H1 (cell line): Measurements from ENCODE around the gene ADH4. TPM values are rescaled to one million over a fixed set of nuclear protein-coding genes. Genes with fewer than 3 reads are reported as not detected.

Experiments
- CTCF ChIA-PET: fragments of 300-600 bp; sonication (Branson Sonifier 250); formaldehyde crosslinking; loops from one replicate; lab custom pipeline; 2021; ENCODE audit not compliant: partially characterized antibody; lab: Charles Lee
- POLR2A ChIA-PET: fragments of 300-600 bp; sonication (Branson Sonifier 250); formaldehyde crosslinking; loops from one replicate; lab custom pipeline; 2021; ENCODE audit warnings: inconsistent platforms; ENCODE audit not compliant: partially characterized antibody; lab: Charles Lee
- DNase-seq, 2 experiments: peaks; one replicate each; pipeline versions ENCODE4 v3.0.0 to v3.0.0-alpha.2; 2010 to 2022; ENCODE audit warnings: low spot score in 2 of 2, low read depth in 1 of 2, mixed read lengths in 1 of 2
- FAIRE-seq: peaks from 2 replicates; lab custom pipeline; 2011; peaks lifted over from hg19 to GRCh38; lab: Jason Lieb, UNC
- H2AFZ ChIP-seq: 2 replicates; pipeline ENCODE4 v1.8.1; 2012; ENCODE audit warnings: low read length, inconsistent platforms
- H2AK5ac ChIP-seq: 2 replicates; pipeline ENCODE4 v1.6.1; 2013; ENCODE audit warnings: low read depth, low read length
- H2BK120ac ChIP-seq: replicated peaks from 2 replicates; pipeline ENCODE3; 2013; ENCODE audit warnings: low read depth, low read length, inconsistent platforms
- H2BK12ac ChIP-seq: 2 replicates; pipeline ENCODE4 v1.6.1; 2013; ENCODE audit warnings: low read depth, low read length
- H2BK15ac ChIP-seq: 2 replicates; pipeline ENCODE4 v1.6.1; 2013; ENCODE audit warnings: low read length
- H2BK20ac ChIP-seq: 2 replicates; pipeline ENCODE4 v1.6.1; 2013; ENCODE audit warnings: low read length
- H2BK5ac ChIP-seq: 2 replicates; pipeline ENCODE4 v1.6.1; 2013; ENCODE audit warnings: low read depth, low read length
- H3K14ac ChIP-seq: 2 replicates; pipeline ENCODE4 v1.6.1; 2013; ENCODE audit warnings: inconsistent platforms; ENCODE audit not compliant: insufficient read length
- H3K18ac ChIP-seq: 2 replicates; pipeline ENCODE4 v1.6.1; 2013; ENCODE audit warnings: low read length; ENCODE audit errors: extremely low read depth
- H3K23ac ChIP-seq: 2 replicates; pipeline ENCODE4 v1.6.1; 2013; ENCODE audit warnings: inconsistent platforms; ENCODE audit not compliant: insufficient read length
- H3K23me2 ChIP-seq: 2 replicates; pipeline ENCODE4 v1.6.1; 2013; ENCODE audit warnings: low read depth, low read length
- H3K27ac ChIP-seq: 2 replicates; pipeline ENCODE4 v1.6.1; 2011; ENCODE audit warnings: low read depth, low read length, inconsistent platforms
- H3K27me3 ChIP-seq, 4 experiments: replicated peaks in 1 of 4; 1 replicate in 1 of 4; 2 replicates in 3 of 4; pipeline versions ENCODE4 v1.6.1 to v1.8.1; 2011 to 2013; ENCODE audit warnings: low read length in 3 of 4, mild to moderate bottlenecking in 3 of 4, inconsistent platforms in 2 of 4, mixed read lengths in 2 of 4, moderate library complexity in 1 of 4; ENCODE audit not compliant: control insufficient read depth in 3 of 4, insufficient read depth in 3 of 4; ENCODE audit errors: extremely low read depth in 1 of 4
- H3K36me3 ChIP-seq, 4 experiments: 2 replicates each; pipeline versions ENCODE4 v1.6.1 to v1.8.1; 2011 to 2013; ENCODE audit warnings: mild to moderate bottlenecking in 4 of 4, low read length in 3 of 4, moderate library complexity in 2 of 4, control low read depth in 1 of 4, inconsistent platforms in 1 of 4; ENCODE audit not compliant: insufficient read depth in 4 of 4, control insufficient read depth in 2 of 4
- H3K4ac ChIP-seq: replicated peaks from 2 replicates; pipeline ENCODE3; 2013; ENCODE audit warnings: low read length, low read depth, mixed read lengths, inconsistent platforms; ENCODE audit not compliant: insufficient read length
- H3K4me1 ChIP-seq, 4 experiments: replicated peaks in 1 of 4; 1 replicate in 1 of 4; 2 replicates in 3 of 4; pipeline versions ENCODE4 v1.6.1 to v1.8.1; 2011 to 2013; ENCODE audit warnings: low read length in 3 of 4, inconsistent platforms in 2 of 4, mixed read lengths in 1 of 4; ENCODE audit not compliant: insufficient read depth in 4 of 4, control insufficient read depth in 3 of 4
- H3K4me2 ChIP-seq, 2 experiments: 2 replicates each; pipeline versions ENCODE4 v1.6.1 to v1.8.1; 2011 to 2013; ENCODE audit warnings: low read depth in 2 of 2, low read length in 2 of 2, control low read depth in 1 of 2, inconsistent platforms in 1 of 2, mild to moderate bottlenecking in 1 of 2; ENCODE audit not compliant: insufficient read depth in 1 of 2
- H3K4me3 ChIP-seq, 4 experiments: fragments of 200-600, 300-600 bp in 1 of 4; sonication (generic), shearing (Covaris generic), sonication (Bioruptor Twin) in 1 of 4; 2 replicates each; pipeline versions ENCODE4 v1.5.1 to v1.8.1; 2011 to 2016; ENCODE audit warnings: low read length in 4 of 4, low read depth in 3 of 4, control low read depth in 2 of 4, inconsistent platforms in 2 of 4, mild to moderate bottlenecking in 2 of 4, mixed read lengths in 1 of 4, moderate library complexity in 1 of 4; ENCODE audit not compliant: insufficient read depth in 2 of 4; ENCODE audit errors: extremely low read depth in 1 of 4
- H3K56ac ChIP-seq: replicated peaks from 2 replicates; pipeline ENCODE3; 2013; ENCODE audit warnings: low read depth, mild to moderate bottlenecking, mixed read lengths, low read length, inconsistent platforms; ENCODE audit not compliant: insufficient read length
- H3K79me1 ChIP-seq: 2 replicates; pipeline ENCODE4 v1.6.1; 2013; ENCODE audit warnings: low read depth, low read length, control low read depth
- H3K79me2 ChIP-seq, 2 experiments: 2 replicates each; pipeline versions ENCODE4 v1.6.1 to v1.8.1; 2012 to 2013; ENCODE audit warnings: low read length in 2 of 2, mild to moderate bottlenecking in 2 of 2, inconsistent platforms in 1 of 2; ENCODE audit not compliant: insufficient read depth in 2 of 2, control insufficient read depth in 1 of 2
- H3K9ac ChIP-seq, 4 experiments: replicated peaks in 1 of 4; 1 replicate in 1 of 4; 2 replicates in 3 of 4; pipeline versions ENCODE4 v1.6.1 to v1.8.1; 2011 to 2013; ENCODE audit warnings: low read depth in 3 of 4, low read length in 3 of 4, control low read depth in 2 of 4, mild to moderate bottlenecking in 2 of 4, moderate library complexity in 2 of 4, inconsistent platforms in 1 of 4; ENCODE audit errors: extremely low read depth in 1 of 4
- H3K9me3 ChIP-seq, 2 experiments: 2 replicates each; pipeline versions ENCODE4 v1.6.1 to v1.8.1; 2012 to 2013; ENCODE audit warnings: mild to moderate bottlenecking in 2 of 2, moderate library complexity in 2 of 2, control low read depth in 1 of 2, inconsistent platforms in 1 of 2, low read depth in 1 of 2, low read length in 1 of 2, mixed read lengths in 1 of 2; ENCODE audit not compliant: insufficient read depth in 2 of 2
- H4K20me1 ChIP-seq, 2 experiments: replicated peaks in 1 of 2; 2 replicates each; pipeline versions ENCODE3 to v1.8.1; 2011 to 2013; ENCODE audit warnings: inconsistent platforms in 2 of 2, low read length in 2 of 2, mild to moderate bottlenecking in 1 of 2; ENCODE audit not compliant: insufficient read depth in 2 of 2, control insufficient read depth in 1 of 2
- H4K5ac ChIP-seq: 2 replicates; pipeline ENCODE4 v1.6.1; 2013; ENCODE audit warnings: low read length, low read depth, mixed read lengths, inconsistent platforms; ENCODE audit not compliant: insufficient read length
- H4K8ac ChIP-seq: 2 replicates; pipeline ENCODE4 v1.8.0; 2013; ENCODE audit warnings: mild to moderate bottlenecking, moderate library complexity, low read length, inconsistent platforms; ENCODE audit not compliant: insufficient read depth; ENCODE audit errors: extremely low read depth
- H4K91ac ChIP-seq: replicated peaks from 2 replicates; pipeline ENCODE3; 2013; ENCODE audit warnings: low read length, mixed read lengths, inconsistent platforms; ENCODE audit not compliant: insufficient read length
- CBX8 ChIP-seq: fragments of 300-800, 300-1000 bp; sonication (generic); IDR thresholded peaks from 2 replicates; pipeline ENCODE4 v1.7.1; 2016; ENCODE audit warnings: low read depth, low read length, borderline replicate concordance
- CTBP2 ChIP-seq: IDR thresholded peaks from 2 replicates; pipeline ENCODE4 v1.7.0; 2011; ENCODE audit warnings: borderline replicate concordance, mild to moderate bottlenecking, moderate library complexity, mixed read lengths, low read length; ENCODE audit not compliant: insufficient read depth, insufficient read length
- EP300 ChIP-seq, 2 experiments: IDR thresholded peaks; 1 replicate in 1 of 2; 2 replicates in 1 of 2; pipeline ENCODE4 v1.6.1; 2011 to 2012; ENCODE audit warnings: low read depth in 2 of 2, low read length in 2 of 2, mild to moderate bottlenecking in 2 of 2, borderline replicate concordance in 1 of 2, inconsistent platforms in 1 of 2, moderate library complexity in 1 of 2
- FOSL1 ChIP-seq: IDR thresholded peaks from 2 replicates; pipeline ENCODE4 v1.6.1; 2011; ENCODE audit warnings: mild to moderate bottlenecking, low read depth, low read length, moderate library complexity; ENCODE audit not compliant: insufficient read depth
- KDM4A ChIP-seq: IDR thresholded peaks from one replicate; pipeline ENCODE4 v1.7.1; 2012; ENCODE audit warnings: low read depth, mild to moderate bottlenecking, moderate library complexity, low read length, inconsistent platforms; ENCODE audit not compliant: severe bottlenecking
- MAFK ChIP-seq: IDR thresholded peaks from 2 replicates; pipeline ENCODE4 v1.6.1; 2012; ENCODE audit warnings: low read depth, mild to moderate bottlenecking, improper control_type of control experiment, low read length
- SAP30 ChIP-seq: fragments of 300-600 bp; sonication (generic); IDR thresholded peaks from 2 replicates; pipeline ENCODE4 v1.7.1; 2012; ENCODE audit warnings: low read length, moderate library complexity, mild to moderate bottlenecking, inconsistent platforms; ENCODE audit not compliant: insufficient read depth, insufficient replicate concordance
- SIRT6 ChIP-seq: IDR thresholded peaks from one replicate; pipeline ENCODE4 v1.7.1; 2012; ENCODE audit warnings: low read length, inconsistent platforms
- SP1 ChIP-seq: IDR thresholded peaks from 2 replicates; pipeline ENCODE4 v1.6.1; 2011; ENCODE audit warnings: low read depth, low read length
- TAF1 ChIP-seq: IDR thresholded peaks from 2 replicates; pipeline ENCODE4 v1.6.1; 2011; ENCODE audit warnings: mild to moderate bottlenecking, low read depth, low read length
- WGBS, 2 experiments: shearing (Covaris generic) in 1 of 2; methylation state at CpG; one replicate each; pipeline versions ENCODE4 v1.1.6 to v1.1.7; 2013 to 2015; ENCODE audit warnings: low lambda C conversion rate in 2 of 2, mixed read lengths in 2 of 2, inconsistent platforms in 1 of 2, low coverage in 1 of 2, missing lambda C conversion rate in 1 of 2; ENCODE audit not compliant: insufficient replicate concordance in 2 of 2, insufficient coverage in 1 of 2, insufficient read length in 1 of 2; ENCODE audit errors: extremely low coverage in 1 of 2, missing lambda C conversion rate in 1 of 2; 5-methylcytosine and 5-hydroxymethylcytosine counted together
- polyA plus RNA-seq, 7 experiments: library from polyadenylated mRNA; depleted of rRNA in 3 of 7; stranded (reverse) in 5 of 7; unstranded in 2 of 7; fragments of >200 nt in 5 of 7; fragments of 200-250 nt in 2 of 7; gene quantifications; 1 replicate in 5 of 7; 2 replicates in 1 of 7; 4 replicates in 1 of 7; pipeline versions ENCODE4 v1.2.1 to v1.2.3, GENCODE V29; 2011 to 2013; ENCODE audit warnings: missing spikeins in 2 of 7, mixed read lengths in 2 of 7
- total RNA-seq: library from RNA; stranded (reverse); fragmentation: NEBNext Ultra II Directional; extraction: Animal tissue kit (Norgen Biotek cat#: 25700); gene quantifications from 2 replicates; pipeline ENCODE4 v1.2.1, GENCODE V29; 2021

The ADH4 gene
- total and polyA plus RNA-seq, 2 of the 8 experiments (the other 6 are each of a cell fraction or from before 2014, with no cell fraction given): not detected

DNA sequence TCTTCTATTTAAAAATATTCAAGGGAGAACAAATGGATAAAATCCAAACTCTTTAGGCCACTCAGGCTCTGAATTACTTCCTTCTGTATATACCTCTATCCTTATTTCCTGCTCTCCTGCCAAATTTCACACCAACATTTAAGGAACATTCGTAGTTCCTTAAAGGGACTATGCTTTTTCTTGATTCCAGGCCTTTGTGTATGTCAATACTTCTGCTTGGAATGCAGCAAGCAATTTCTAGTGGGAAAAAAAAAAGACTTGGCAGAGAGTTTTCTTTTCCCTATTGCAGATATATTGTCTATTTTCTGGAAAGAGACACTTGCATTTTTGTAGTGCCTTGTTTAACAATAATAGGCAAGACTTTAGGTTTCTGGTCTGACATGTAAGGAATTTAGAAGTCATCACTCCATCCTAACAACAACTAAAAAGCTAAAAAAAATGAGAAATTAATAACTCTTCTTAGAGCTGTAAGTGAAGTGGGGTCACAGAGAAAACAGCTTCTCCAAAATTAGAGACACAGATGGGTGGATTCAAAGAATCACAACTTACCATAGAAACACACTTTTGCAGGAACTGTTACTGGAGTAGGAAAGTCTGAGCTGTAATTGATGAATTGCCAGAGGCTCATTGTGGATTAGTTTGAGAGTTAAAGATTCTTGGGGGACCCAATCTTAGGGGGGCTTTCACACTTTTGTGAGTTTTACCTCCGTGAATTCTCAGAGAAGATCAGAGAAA lies 53.4 kb downstream of the ADH4 start:
- H3K4me3 ChIP-seq: peak overlapping the region in 1 of 4 experiments; percentile 3; a peak in 1 of 8 replicates
- no peaks in the 10 kb centered on the region for H3K9me3 ChIP-seq
- H3K27ac ChIP-seq: no peak overlapping the region
- no peak overlapping the region for H4K5ac ChIP-seq
- H2BK5ac ChIP-seq: no peak overlapping the region
- H2AK5ac ChIP-seq: no peak overlapping the region
- H2BK12ac ChIP-seq: no peak overlapping the region
- no peak overlapping the region for H2AFZ ChIP-seq
- no peak overlapping the region for H2BK120ac ChIP-seq
- H3K4me2 ChIP-seq: peak overlapping the region; percentile 78 to 79; a peak in 2 of 4 replicates
- no peak overlapping the region for H2BK20ac ChIP-seq
- no peak overlapping the region for H3K23ac ChIP-seq
- no peaks in the 10 kb centered on the region for H3K27me3 ChIP-seq
- no peak overlapping the region for H3K14ac ChIP-seq
- no peak overlapping the region for H3K4ac ChIP-seq
- peaks cover 3 to 42% of the 10 kb centered on the region in 2 experiments; a peak in 3 of 4 replicates for H3K79me2 ChIP-seq
- H2BK15ac ChIP-seq: no peak overlapping the region
- no peak overlapping the region for H3K9ac ChIP-seq
- peaks cover 0 to 4% (median 1%) of the 10 kb centered on the region in 4 experiments; a peak in 1 of 7 replicates for H3K4me1 ChIP-seq
- H4K20me1 ChIP-seq: no peaks in the 10 kb centered on the region
- no peak overlapping the region for H4K8ac ChIP-seq
- 79% methylated on average over 2 of the region's 2 CpGs; no CpG with 5 or more reads in 1 of the 2 experiments for WGBS, 2 experiments
- peaks cover 7% of the 10 kb centered on the region for H3K23me2 ChIP-seq
- DNase-seq: no peak
- FAIRE-seq: no peak
- ChIA-PET POLR2A (interaction anchor here (0.7 to 1.0 kb wide), 3 partner anchors 30 to 350 kb away, joined by 3 to 4 read pairs (median 3); no protein-coding TSS in a partner anchor), CTCF (interaction anchor here (0.7 to 0.9 kb wide), 2 partner anchors 27 to 231 kb away, joined by 3 read pairs; no protein-coding TSS in a partner anchor)
- H3K18ac ChIP-seq: no peak overlapping the region
- H3K56ac ChIP-seq: no peak overlapping the region
- H3K36me3 ChIP-seq: peaks cover 0 to 2% (median under 1%) of the 10 kb centered on the region in 4 experiments; a peak in 2 of 8 replicates
- TF ChIP-seq SAP30 (no peak), EP300 (IDR thresholded peaks at IDR 0.05; ENCODE audit: borderline replicate concordance in 1 of 2, low read depth in 2 of 2, low read length in 2 of 2) (no peak), MAFK (no peak), KDM4A (no peak), TAF1 (no peak), FOSL1 (no peak), SIRT6 (no peak), SP1 (no peak), CTBP2 (no peak), CBX8 (no peak)
- no peak overlapping the region for H4K91ac ChIP-seq
- no peaks in the 10 kb centered on the region; the same call in 1 of the 2 replicates for H3K79me1 ChIP-seq
